NB4 (cell line): Measurements from ENCODE around the gene UNC93B1.

Experiments used
- DNase-seq: peaks from one replicate; pipeline ENCODE4 v3.0.0; 2010; ENCODE audit warnings: low read depth
- H3K4me3 ChIP-seq: one replicate; pipeline ENCODE4 v1.5.1; 2011; ENCODE audit warnings: mild to moderate bottlenecking, low read depth, low read length, moderate library complexity
- MYC ChIP-seq: IDR thresholded peaks from 2 replicates; pipeline ENCODE4 v1.6.1; 2011; ENCODE audit warnings: low read depth, low read length
- POLR2A ChIP-seq: IDR thresholded peaks from 2 replicates; pipeline ENCODE4 v1.6.1; 2011; ENCODE audit warnings: mild to moderate bottlenecking; ENCODE audit not compliant: insufficient read length; ENCODE audit errors: extremely low read depth
- TF ChIP-seq, protein P1 (sequence below): IDR thresholded peaks from 2 replicates; pipeline ENCODE4 v1.6.1; 2011; ENCODE audit warnings: low read depth, low read length
- TF ChIP-seq, protein P2 (sequence below): IDR thresholded peaks from one replicate; pipeline ENCODE4 v1.5.1; 2012; ENCODE audit warnings: low read depth, low read length

UNC93B1 gene

DNA sequence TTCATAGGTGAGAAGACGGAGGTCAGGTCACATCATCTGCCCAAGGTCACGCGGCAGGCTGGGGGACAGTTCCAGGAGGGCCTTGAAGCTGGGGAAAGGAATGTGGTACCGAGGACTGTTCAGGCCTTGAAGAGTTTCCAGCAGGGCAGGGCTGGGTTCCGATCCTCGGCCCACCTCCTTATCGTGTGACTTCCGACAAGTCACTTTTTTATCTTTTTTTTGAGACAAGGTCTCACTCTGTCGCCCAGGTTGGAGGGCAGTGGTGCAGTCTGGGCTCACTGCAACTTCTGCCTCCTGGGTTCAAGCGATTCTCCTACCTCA, 27.2 kb upstream of the UNC93B1 start:
- H3K4me3 ChIP-seq: peak overlapping the region; percentile 97
- DNase-seq: no peak
- TF ChIP-seq POLR2A: no peak
- TF ChIP-seq, protein P1, sequence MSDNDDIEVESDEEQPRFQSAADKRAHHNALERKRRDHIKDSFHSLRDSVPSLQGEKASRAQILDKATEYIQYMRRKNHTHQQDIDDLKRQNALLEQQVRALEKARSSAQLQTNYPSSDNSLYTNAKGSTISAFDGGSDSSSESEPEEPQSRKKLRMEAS: no peak
- TF ChIP-seq, protein P2, sequence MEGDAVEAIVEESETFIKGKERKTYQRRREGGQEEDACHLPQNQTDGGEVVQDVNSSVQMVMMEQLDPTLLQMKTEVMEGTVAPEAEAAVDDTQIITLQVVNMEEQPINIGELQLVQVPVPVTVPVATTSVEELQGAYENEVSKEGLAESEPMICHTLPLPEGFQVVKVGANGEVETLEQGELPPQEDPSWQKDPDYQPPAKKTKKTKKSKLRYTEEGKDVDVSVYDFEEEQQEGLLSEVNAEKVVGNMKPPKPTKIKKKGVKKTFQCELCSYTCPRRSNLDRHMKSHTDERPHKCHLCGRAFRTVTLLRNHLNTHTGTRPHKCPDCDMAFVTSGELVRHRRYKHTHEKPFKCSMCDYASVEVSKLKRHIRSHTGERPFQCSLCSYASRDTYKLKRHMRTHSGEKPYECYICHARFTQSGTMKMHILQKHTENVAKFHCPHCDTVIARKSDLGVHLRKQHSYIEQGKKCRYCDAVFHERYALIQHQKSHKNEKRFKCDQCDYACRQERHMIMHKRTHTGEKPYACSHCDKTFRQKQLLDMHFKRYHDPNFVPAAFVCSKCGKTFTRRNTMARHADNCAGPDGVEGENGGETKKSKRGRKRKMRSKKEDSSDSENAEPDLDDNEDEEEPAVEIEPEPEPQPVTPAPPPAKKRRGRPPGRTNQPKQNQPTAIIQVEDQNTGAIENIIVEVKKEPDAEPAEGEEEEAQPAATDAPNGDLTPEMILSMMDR: no peak
- TF ChIP-seq MYC: no peak; the same call in 1 of the 2 replicates

DNA sequence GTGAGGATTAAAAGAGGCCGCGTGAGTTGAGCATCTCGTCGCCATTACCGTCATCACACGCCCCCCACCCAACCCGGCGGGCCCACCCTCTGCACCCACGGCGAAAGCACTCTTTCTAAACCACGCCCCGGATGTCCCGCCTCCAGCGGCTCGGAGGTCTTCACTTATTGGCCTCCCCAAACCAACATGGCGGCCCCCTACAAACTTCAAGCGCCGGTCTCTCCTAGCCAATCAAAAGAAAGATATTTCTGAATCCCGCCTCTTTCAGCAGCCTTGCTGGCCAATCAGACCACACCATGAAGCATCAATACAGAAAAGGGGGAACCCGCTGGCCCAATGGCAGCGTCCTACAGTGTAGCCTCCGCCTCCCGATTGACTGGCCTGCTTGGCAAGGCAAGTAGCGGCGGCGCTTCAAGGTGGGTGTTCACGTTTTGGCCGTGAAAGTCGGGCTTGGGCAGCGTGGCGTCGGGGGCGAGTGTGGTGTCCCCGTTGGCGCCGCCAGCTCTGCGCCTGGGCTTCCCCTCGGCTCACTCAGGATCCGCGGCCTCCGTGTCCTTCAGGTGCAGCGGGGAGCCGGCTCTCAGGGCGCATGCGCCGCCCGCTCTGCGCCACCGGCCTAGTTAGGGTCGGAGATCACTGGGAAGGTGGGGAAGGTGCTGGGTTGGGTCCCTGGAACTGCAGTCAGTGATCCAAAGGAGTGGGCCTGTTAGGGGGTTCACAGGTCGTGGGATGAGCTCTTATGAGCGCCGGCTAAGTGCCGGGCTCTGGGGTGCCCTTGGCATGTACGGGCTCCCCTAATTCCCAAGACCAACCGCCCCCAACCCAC, 26.6 kb upstream of the UNC93B1 start, which contains the start of gene NDUFS8:
Gene NDUFS8 (plus strand): TSS at position 364 of the 826 bp plus-strand sequence. CDS start 1,471 bp downstream, outside the sequence.
- peak; percentile 99 for DNase-seq
- peak within 1 kb of the TSS; percentile 97 for H3K4me3 ChIP-seq
- TF ChIP-seq, protein P2: no peak
- TF ChIP-seq, protein P1: no peak; the same call in 1 of the 2 replicates
- TF ChIP-seq MYC (no peak; the same call in 1 of the 2 replicates), POLR2A (peak; percentile 66)

DNA sequence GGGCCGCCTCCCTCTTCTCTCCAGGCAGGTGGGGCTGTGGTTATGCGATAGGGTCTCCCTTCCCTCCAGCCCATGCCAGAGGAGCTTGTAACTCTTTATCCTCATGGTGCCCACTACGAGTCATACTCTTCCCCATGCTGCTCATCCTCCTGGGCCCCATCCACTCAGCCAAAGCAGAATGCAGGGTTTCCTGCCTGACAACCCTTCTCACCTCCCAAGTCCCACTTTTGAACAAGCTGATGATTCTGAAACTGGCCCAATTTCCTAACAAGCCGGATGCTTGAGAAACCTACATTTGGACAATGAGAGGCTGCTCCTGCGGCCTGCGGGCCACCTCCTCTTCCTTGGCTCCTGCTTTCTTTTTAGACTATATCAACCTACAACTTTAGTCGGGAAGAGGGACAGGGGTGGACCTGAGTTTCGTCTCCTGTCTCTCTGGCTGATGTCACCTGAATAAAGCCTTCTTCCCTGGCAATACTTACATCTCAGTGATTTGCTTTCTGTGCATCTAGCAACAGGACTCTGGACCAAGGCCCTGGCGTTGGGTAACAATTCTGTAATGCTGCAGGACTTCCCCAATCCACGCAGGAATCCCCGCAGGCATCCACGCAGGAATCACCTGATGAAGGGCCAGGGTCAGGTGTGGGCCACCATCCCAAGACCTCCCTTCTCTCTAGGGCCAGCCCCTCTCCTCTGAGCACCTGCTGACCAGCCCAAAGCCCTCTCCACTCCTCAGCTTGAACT, 25.1 kb upstream of the UNC93B1 start:
- no peak for TF ChIP-seq MYC
- TF ChIP-seq, protein P2: no peak
- no peak for TF ChIP-seq POLR2A
- TF ChIP-seq, protein P1: no peak
- peak; percentile 73 for DNase-seq
- H3K4me3 ChIP-seq: peak overlapping the region; percentile 78

DNA sequence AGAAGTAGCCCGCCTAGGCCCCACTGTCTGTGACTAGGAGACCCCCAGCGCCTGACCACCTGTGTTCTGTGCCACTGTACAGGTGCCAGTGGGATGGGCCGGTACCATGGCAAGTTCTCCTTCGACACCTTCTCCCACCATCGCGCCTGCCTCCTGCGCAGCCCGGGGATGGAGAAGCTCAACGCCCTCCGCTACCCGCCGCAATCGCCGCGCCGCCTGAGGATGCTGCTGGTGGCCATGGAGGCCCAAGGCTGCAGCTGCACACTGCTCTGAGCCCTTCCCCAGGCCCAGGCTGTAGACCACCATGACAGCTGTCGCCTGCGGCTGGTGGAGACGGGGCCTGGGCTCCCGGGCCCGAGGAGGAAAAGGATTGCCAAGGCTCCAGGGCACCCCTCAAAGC, 23.8 kb upstream of the UNC93B1 start:
- H3K4me3 ChIP-seq: no peak overlapping the region
- DNase-seq: no peak
- TF ChIP-seq POLR2A (no peak), MYC (no peak)
- TF ChIP-seq, protein P1: no peak
- TF ChIP-seq, protein P2: no peak

DNA sequence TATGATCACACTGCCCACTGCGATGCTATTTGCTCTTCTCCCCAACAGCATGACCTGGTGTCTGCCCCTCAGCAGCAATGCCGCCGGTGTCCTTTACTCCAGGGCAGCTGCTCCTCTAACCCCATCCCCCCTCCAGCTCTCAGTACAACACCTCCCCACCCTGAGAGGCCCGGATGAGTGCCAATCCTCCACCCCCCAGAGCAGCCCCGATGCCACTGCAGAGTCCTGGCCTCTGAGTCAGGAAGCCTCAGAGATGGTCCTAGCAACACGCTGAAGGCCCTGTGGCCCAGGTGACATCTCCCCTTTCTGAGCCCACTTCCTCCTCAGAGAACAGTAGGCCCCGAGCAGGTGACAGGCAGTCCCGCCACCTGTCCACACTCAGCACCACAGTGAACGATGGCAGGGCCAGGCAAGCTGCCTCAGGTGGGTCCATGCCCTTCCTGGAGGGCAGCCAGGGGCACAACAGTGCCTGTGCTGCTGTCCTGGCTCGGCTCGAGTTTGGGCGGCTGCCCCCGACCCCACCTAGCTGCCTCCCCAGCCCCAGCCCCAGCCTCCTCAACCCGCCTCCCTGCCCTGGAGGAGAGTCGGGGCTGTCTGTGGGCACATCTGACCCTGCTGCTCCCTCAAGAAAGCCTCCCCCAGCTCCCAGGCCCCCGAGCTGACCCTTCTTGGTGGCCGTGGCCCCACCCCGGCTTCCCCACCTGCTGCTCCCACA, 22.7 kb upstream of the UNC93B1 start:
- no peak overlapping the region for H3K4me3 ChIP-seq
- TF ChIP-seq, protein P2: no peak
- no peak for TF ChIP-seq POLR2A
- DNase-seq: no peak
